Measurements from ENCODE around the gene SPDYE2B. TPM values are rescaled to one million over a fixed set of nuclear protein-coding genes. Genes with fewer than 3 reads are reported as not detected.
"Not testable (repeated sequence)": the region's sequence is repeated elsewhere in the genome, so short reads cannot be mapped to it uniquely, and the experiment has no call there.

SPDYE2B gene
- not detected in 2 replicates for total RNA-seq (2011; cell fraction: chromatin; rRNA removed; ENCODE audit: low replicate concordance)
- total RNA-seq (2011; cell fraction: nucleolus; rRNA removed), result not detected in 2 replicates
- total RNA-seq (2011; cell fraction: nucleoplasm; rRNA removed), result not detected in 2 replicates
- total RNA-seq (2014; rRNA removed) (not detected in 2 replicates), total RNA-seq (2014; rRNA removed; fragmentation: Illumina TruSeq; extraction: Trizol) (not detected in 2 replicates), total RNA-seq (2015; rRNA removed; fragmentation: Illumina TruSeq; extraction: Trizol) (not detected in 2 replicates), total RNA-seq (2021) (not detected in 2 replicates), polyA plus RNA-seq (2011; rRNA removed) (not detected in 2 replicates), polyA plus RNA-seq (2014; fragmentation: Illumina TruSeq; extraction: Trizol) (not detected in 2 replicates), polyA plus RNA-seq (2014; fragmentation: Nextera tagmentation; extraction: Ambion mirVana) (not detected), polyA plus RNA-seq (2014; rRNA removed) (not detected in 2 replicates), polyA minus RNA-seq (2011; rRNA and poly(A)+ RNA removed) (not detected in 2 replicates), Bru-seq, nascent RNA (not detected), BruChase-seq, experiment 1, labeled RNA remaining after a 2-hour chase (not detected), BruChase-seq, experiment 2, labeled RNA remaining after a 6-hour chase (not detected)
- not detected in 2 replicates for polyA plus RNA-seq (2011; cell fraction: cytosol; rRNA removed)
- not detected in 2 replicates for polyA plus RNA-seq (2011; cell fraction: nucleus; rRNA removed)
- polyA plus RNA-seq (2012), result 0.44 and 0.83 TPM in 2 replicates
- polyA minus RNA-seq (2011; cell fraction: cytosol; rRNA and poly(A)+ RNA removed), result not detected in 2 replicates
- polyA minus RNA-seq (2011; cell fraction: nucleus; rRNA and poly(A)+ RNA removed), result not detected in 2 replicates
- long read RNA-seq, experiment 1, partial matches to known transcripts, result 0 of 72 reads
- long read RNA-seq, experiment 1, other reads (novel, unspliced or antisense), result 72 of 72 reads
- long read RNA-seq, experiment 2, result 0 reads
- long read RNA-seq, experiment 3, partial matches to known transcripts, result 0 of 10 reads
- long read RNA-seq, experiment 3, other reads (novel, unspliced or antisense), result 10 of 10 reads

- H3K27me3 ChIP-seq (ENCODE audit: control insufficient read depth in 2 of 2, insufficient read depth in 2 of 2, low read length in 2 of 2); H2AFZ ChIP-seq (ENCODE audit: low read depth, low read length); H3K9me1 ChIP-seq (ENCODE audit: control insufficient read depth, insufficient read depth, low read length); H3K4me3 ChIP-seq; CTCF ChIA-PET (ENCODE audit: low intra/inter-chr PET ratio); DNase-seq (ENCODE audit: extremely low read depth in 1 of 4, low spot score in 3 of 4); intact Hi-C loops (cut with micrococcal nuclease); FAIRE-seq; H4K20me1 ChIP-seq (replicated peaks; ENCODE audit: control insufficient read depth, insufficient read depth, low read length); POLR2A ChIA-PET; H3K9me3 ChIP-seq (replicated peaks; ENCODE audit: control insufficient read depth, insufficient read depth, low read depth, low read length); ATAC-seq; H3K9ac ChIP-seq (ENCODE audit: insufficient read depth in 1 of 2, low read depth in 2 of 2, low read length in 2 of 2); H3K79me2 ChIP-seq (ENCODE audit: control insufficient read depth, insufficient read depth, low read length); H3K36me3 ChIP-seq (ENCODE audit: control insufficient read depth, insufficient read depth, low read length); H3K4me1 ChIP-seq (replicated peaks in 1 of 2; ENCODE audit: control insufficient read depth in 2 of 2, insufficient read depth in 2 of 2, low read length in 2 of 2); H3K27ac ChIP-seq (ENCODE audit: extremely low read depth, low read depth, low read length); BruUV-seq (replicated peaks); H3K4me2 ChIP-seq (ENCODE audit: insufficient read depth, low read length): not testable (repeated sequence)
- in situ Hi-C loops (cut with MboI), result loop anchor here (10.0 to 25.0 kb wide), 3 partner anchors 105 to 338 kb away; partner anchors contain the start of genes ALKBH4, LRWD1 and UPK3BL2
- WGBS (ENCODE audit: insufficient coverage, low coverage, missing lambda C conversion rate), result no CpG with 5 or more reads among the region's 4 CpGs
Measured at GRCh38 chr7:102649924-102650323, at the start of gene SPDYE2B. TSS of gene SPDYE2B (plus strand) at chr7:102650319. CDS start at chr7:102652349, 2,030 bp downstream.

GRCh38 chr7:102602317-102602716 is 47.8 kb upstream of the SPDYE2B start:
- ATAC-seq; DNase-seq (ENCODE audit: extremely low read depth in 1 of 4, low spot score in 3 of 4); H2AFZ ChIP-seq (ENCODE audit: low read depth, low read length); CTCF ChIA-PET (ENCODE audit: low intra/inter-chr PET ratio); H3K9me1 ChIP-seq (ENCODE audit: control insufficient read depth, insufficient read depth, low read length); H3K27me3 ChIP-seq (ENCODE audit: control insufficient read depth in 2 of 2, insufficient read depth in 2 of 2, low read length in 2 of 2); BruUV-seq (replicated peaks); H3K4me3 ChIP-seq; H3K9ac ChIP-seq (ENCODE audit: insufficient read depth in 1 of 2, low read depth in 2 of 2, low read length in 2 of 2); H3K9me3 ChIP-seq (replicated peaks; ENCODE audit: control insufficient read depth, insufficient read depth, low read depth, low read length); H3K4me2 ChIP-seq (ENCODE audit: insufficient read depth, low read length); H3K36me3 ChIP-seq (ENCODE audit: control insufficient read depth, insufficient read depth, low read length); H3K4me1 ChIP-seq (replicated peaks in 1 of 2; ENCODE audit: control insufficient read depth in 2 of 2, insufficient read depth in 2 of 2, low read length in 2 of 2); intact Hi-C loops (cut with micrococcal nuclease); H4K20me1 ChIP-seq (replicated peaks; ENCODE audit: control insufficient read depth, insufficient read depth, low read length); POLR2A ChIA-PET; H3K27ac ChIP-seq (ENCODE audit: extremely low read depth, low read depth, low read length); H3K79me2 ChIP-seq (ENCODE audit: control insufficient read depth, insufficient read depth, low read length); in situ Hi-C loops (cut with MboI); FAIRE-seq: not testable (repeated sequence)
- WGBS (ENCODE audit: insufficient coverage, low coverage, missing lambda C conversion rate), result no CpG with 5 or more reads among the region's 12 CpGs
